ENCODE measurements around the gene NECAB2.

DNA sequence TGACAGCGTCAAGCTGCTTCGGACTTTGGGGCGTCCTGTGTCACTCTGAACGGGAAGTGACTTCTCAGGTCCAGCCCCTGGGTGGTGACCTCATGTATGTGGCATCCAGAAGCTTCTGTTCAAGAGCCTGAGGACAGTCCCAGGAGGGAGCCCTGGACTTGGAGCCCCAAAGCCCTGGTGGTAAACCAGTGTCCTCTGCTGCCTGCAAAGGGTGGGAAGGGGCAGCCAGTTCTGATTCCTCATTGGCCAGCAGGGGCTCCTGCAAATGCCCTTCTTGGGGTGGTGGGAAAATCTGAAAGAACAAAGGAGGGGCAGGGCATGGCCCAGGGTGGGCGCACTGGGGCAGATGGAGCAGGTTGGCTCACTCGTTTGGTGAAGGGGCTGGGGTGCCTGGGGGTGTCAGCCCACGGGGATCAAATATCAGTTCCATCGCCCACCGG lies 13.4 kb upstream of the NECAB2 start:
- TF ChIP-seq, protein P1, sequence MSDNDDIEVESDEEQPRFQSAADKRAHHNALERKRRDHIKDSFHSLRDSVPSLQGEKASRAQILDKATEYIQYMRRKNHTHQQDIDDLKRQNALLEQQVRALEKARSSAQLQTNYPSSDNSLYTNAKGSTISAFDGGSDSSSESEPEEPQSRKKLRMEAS (IDR thresholded peaks at IDR 0.05): no peak
- TF ChIP-seq, protein P2, sequence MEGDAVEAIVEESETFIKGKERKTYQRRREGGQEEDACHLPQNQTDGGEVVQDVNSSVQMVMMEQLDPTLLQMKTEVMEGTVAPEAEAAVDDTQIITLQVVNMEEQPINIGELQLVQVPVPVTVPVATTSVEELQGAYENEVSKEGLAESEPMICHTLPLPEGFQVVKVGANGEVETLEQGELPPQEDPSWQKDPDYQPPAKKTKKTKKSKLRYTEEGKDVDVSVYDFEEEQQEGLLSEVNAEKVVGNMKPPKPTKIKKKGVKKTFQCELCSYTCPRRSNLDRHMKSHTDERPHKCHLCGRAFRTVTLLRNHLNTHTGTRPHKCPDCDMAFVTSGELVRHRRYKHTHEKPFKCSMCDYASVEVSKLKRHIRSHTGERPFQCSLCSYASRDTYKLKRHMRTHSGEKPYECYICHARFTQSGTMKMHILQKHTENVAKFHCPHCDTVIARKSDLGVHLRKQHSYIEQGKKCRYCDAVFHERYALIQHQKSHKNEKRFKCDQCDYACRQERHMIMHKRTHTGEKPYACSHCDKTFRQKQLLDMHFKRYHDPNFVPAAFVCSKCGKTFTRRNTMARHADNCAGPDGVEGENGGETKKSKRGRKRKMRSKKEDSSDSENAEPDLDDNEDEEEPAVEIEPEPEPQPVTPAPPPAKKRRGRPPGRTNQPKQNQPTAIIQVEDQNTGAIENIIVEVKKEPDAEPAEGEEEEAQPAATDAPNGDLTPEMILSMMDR (IDR thresholded peaks at IDR 0.05): no peak
- no peak for TF ChIP-seq CEBPB (IDR thresholded peaks at IDR 0.05)
- TF ChIP-seq RAD21 (conservative IDR thresholded peaks at IDR 0.05 in 1 of 2, IDR thresholded peaks at IDR 0.05 in 1 of 2): no peak
- TF ChIP-seq JUNB (IDR thresholded peaks at IDR 0.05): no peak
- no peak for TF ChIP-seq POLR2A (IDR thresholded peaks at IDR 0.05; ENCODE audit: low read length)
- TF ChIP-seq KDM1A (IDR thresholded peaks at IDR 0.05; ENCODE audit: low read depth): no peak
- no peak for TF ChIP-seq RNF2 (IDR thresholded peaks at IDR 0.05; ENCODE audit: borderline replicate concordance, low read depth)
- TF ChIP-seq EP300 (IDR thresholded peaks at IDR 0.05): no peak
- TF ChIP-seq, protein P3, sequence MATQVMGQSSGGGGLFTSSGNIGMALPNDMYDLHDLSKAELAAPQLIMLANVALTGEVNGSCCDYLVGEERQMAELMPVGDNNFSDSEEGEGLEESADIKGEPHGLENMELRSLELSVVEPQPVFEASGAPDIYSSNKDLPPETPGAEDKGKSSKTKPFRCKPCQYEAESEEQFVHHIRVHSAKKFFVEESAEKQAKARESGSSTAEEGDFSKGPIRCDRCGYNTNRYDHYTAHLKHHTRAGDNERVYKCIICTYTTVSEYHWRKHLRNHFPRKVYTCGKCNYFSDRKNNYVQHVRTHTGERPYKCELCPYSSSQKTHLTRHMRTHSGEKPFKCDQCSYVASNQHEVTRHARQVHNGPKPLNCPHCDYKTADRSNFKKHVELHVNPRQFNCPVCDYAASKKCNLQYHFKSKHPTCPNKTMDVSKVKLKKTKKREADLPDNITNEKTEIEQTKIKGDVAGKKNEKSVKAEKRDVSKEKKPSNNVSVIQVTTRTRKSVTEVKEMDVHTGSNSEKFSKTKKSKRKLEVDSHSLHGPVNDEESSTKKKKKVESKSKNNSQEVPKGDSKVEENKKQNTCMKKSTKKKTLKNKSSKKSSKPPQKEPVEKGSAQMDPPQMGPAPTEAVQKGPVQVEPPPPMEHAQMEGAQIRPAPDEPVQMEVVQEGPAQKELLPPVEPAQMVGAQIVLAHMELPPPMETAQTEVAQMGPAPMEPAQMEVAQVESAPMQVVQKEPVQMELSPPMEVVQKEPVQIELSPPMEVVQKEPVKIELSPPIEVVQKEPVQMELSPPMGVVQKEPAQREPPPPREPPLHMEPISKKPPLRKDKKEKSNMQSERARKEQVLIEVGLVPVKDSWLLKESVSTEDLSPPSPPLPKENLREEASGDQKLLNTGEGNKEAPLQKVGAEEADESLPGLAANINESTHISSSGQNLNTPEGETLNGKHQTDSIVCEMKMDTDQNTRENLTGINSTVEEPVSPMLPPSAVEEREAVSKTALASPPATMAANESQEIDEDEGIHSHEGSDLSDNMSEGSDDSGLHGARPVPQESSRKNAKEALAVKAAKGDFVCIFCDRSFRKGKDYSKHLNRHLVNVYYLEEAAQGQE (IDR thresholded peaks at IDR 0.05): no peak
- no peak for TF ChIP-seq MAZ (IDR thresholded peaks at IDR 0.05; ENCODE audit: borderline replicate concordance, low read depth, low read length)

Data from A549 (cell line).